HK-2 (cell line): Measurements from ENCODE around the gene DUSP19.
A peak's percentile ranks its signal among the peaks of the same experiment; 100 is the strongest.
"Not testable (repeated sequence)": the region's sequence is repeated elsewhere in the genome, so short reads cannot be mapped to it uniquely, and the experiment has no call there.

Experiments
- DNase-seq: peaks from one replicate; pipeline ENCODE4 v3.0.0-alpha.2; 2018; ENCODE audit not compliant: unreplicated experiment

Gene DUSP19, protein sequence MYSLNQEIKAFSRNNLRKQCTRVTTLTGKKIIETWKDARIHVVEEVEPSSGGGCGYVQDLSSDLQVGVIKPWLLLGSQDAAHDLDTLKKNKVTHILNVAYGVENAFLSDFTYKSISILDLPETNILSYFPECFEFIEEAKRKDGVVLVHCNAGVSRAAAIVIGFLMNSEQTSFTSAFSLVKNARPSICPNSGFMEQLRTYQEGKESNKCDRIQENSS

DNA sequence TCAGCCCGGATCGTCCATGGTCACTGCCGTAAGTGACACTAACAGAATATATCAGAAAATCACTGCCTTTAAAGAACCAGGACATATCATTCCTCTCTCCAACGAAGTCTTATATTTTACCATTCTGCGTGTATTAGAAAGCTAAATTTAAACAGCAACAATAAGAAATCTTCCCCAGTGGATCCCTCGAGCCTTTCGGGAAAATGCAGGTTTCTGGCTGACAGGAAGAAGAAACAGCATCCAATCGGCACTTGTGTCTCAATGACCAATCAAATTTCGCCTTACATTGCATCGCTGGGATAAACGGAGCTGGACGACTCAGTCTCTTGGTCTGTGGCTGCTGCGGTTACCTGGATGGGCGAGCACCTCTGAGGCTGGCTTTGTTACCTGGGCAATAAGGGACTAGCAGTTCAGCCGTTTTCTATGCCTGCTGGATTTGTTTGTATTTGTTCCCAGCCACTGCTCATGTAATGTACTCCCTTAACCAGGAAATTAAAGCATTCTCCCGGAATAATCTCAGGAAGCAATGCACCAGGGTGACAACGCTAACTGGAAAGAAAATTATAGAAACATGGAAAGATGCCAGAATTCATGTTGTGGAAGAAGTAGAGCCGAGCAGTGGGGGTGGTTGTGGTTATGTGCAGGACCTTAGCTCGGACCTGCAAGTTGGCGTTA lies at the start of gene DUSP19:
TSS of gene DUSP19 (plus strand) at position 284 of the 675 bp plus-strand sequence. CDS start at position 471, 187 bp downstream.
- peak; percentile 96 for DNase-seq

DNA sequence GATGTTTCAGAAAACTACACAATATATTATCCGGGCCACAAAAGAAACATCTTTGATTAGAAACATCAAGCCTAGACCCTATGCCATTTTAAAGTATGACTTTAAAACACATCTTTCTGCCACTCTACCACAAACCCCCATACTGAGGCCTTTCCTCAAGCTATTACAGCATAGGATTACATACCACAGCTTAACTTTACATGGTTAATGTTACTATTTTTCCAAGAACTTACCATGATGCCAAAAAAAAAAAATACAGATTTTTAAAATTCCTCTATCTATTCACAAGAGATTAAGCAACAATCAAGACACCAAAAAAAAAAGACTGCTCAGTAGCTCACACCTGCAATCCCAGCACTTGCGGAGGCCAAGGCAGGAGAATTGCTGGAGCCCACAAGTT lies 49.3 kb upstream of the DUSP19 start:
- DNase-seq, result no peak

DNA sequence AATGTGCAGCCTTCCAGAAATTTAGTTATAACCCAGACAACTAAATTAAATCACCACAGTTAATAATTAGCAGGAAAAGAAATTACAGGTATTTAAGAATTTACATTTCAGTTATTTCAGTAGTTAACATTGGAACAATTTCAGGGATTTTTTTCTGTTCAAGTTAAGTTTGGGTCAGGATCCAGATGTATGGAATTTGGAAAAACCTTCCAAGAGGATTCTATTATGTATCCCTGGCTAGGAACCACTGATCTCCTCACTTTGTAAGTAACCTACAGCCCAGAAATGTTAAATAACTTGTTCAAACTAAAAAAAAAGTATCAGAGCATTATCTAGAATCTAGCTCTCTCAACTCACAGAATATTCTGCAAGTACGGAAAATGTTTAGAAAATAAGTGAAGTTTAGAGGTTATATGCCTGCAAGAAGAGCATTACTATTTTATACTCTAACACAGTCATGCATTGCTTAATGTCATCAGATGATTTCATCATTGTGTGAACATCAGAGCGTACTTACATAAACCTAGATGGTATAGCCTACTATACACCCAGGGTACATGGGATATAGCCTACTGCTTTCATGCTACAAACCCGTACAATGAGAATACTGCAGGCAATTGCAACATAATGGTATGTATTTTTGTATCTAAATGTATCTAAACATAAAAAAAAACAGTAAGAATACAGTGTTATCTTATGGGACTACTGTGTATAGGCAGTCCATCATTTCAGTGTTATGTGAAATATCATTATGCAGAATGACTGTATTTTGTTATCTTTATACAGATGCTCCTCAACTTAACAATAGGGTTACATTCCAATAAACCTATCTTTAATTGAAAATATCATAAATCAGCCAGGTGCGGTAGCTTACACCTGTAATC lies 46.4 kb upstream of the DUSP19 start:
- DNase-seq, result no peak

DNA sequence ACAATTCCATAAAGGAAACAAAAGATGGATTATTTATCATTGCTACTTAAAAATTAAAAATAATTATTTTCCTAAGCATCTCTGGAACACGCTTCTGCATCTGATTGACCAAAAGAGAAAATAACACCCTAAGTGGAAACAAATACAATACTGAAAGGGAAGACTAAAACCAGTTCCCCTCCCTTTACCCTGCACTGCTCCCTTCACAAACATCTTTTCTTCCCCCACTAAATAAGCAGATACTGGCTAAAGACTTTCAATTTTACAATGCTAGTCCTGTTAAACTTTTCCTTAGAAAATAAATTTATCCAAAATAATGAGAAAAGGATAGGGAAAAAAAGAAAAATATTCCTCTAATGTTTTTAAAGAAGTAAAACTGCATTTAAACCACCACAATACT lies 44.6 kb upstream of the DUSP19 start:
- DNase-seq, result no peak

DNA sequence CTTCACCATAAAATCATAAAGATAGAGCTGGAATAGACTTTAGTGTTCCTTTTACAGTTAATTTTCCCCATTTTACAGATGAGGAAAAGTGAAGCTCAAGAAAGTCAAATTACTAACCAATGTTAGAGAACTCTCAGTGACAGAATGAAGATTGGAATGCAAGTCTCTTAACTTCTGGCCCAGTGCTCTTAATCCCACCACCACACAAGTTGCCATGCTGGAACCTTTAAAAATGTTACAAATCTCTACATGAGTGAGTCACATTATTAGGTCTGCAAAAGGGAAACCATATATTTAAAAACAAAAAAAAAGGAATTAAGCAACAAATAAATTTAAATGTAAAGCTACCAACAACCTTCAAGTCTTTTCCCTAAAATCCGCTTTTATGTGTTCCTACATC lies 43.7 kb upstream of the DUSP19 start:
- no peak for DNase-seq

DNA sequence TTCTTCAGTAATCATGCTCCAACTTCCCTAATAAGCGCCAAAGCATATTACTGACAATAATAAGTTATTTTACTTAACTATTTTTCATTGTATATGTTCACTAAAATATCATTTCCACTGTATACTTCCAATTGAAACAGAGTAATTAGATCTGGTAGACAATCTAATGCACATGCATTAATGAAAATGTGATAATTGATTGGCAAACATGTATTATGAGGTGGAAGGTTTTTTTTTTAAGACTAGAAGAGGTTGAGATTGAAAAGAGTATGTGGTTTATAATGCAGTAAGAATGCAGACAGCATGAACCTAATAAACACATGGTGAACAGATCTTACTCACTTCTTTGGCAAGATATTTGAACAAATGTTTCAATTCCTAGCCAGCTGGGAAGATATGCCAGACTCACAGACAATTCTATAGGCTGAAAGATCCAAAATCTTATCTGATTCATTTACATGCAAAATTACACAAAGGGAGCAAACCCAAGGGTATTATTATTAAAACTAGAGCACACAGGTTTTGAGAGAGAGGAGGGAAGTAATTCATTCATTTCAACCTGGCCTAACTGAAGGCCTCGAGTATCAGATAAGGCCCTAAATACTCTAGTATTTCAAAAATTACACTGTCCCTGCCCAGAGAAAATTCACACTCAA lies 43.1 kb upstream of the DUSP19 start:
- no peak for DNase-seq

DNA sequence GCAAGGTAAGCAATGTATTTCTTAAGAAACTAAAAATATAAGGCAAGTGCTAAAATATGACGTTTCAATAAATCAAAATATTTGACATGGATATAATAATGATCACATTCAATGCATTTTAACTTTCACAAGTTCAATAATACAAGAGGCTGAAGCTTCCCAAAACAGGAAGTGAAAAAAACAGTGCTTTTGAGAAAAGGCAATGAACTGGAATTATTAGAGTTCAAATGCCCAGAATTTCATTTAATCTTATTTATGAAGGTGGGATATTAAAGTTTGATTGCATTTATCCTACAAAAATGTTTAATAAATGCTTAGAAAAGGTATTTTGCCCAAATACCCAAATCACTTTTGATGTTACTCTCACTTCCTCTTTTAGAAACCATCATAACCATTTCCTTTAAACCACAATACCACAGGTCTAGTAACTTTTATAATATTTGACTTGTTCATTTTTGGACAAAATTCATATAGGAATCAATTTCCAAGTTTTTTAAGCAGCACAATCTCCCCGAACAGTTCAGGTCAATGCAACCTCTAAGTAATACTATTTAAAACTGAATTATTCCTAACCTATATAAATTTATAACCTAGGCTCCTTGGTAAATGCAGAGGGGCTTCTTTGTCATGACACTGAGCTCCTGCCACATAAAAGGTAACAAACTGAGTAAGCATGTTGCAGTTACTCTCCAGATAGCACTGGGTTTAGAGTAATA lies 42.4 kb upstream of the DUSP19 start:
- no peak for DNase-seq

DNA sequence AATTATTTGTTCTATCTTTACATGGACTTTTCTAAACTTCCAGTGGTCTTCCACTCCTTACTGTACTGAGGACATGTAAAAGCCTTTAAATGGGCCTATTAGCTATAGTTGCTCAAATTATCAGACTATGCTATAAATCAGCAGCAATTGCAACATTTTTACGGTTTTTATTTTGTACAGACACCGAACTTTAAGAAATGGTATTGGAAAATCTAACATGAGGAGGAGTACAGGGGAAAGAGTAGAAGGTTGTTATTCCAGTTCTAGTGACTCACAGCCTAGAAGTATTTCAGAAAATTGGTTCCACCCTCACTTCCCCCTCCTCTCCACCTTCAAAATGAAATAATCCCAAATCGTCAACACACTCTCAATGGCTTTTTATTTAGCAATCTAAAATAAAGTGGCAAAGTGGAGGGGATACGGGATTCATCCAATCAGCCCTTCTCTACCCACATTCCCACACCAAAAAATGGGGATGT lies 41.4 kb upstream of the DUSP19 start:
- no peak for DNase-seq

DNA sequence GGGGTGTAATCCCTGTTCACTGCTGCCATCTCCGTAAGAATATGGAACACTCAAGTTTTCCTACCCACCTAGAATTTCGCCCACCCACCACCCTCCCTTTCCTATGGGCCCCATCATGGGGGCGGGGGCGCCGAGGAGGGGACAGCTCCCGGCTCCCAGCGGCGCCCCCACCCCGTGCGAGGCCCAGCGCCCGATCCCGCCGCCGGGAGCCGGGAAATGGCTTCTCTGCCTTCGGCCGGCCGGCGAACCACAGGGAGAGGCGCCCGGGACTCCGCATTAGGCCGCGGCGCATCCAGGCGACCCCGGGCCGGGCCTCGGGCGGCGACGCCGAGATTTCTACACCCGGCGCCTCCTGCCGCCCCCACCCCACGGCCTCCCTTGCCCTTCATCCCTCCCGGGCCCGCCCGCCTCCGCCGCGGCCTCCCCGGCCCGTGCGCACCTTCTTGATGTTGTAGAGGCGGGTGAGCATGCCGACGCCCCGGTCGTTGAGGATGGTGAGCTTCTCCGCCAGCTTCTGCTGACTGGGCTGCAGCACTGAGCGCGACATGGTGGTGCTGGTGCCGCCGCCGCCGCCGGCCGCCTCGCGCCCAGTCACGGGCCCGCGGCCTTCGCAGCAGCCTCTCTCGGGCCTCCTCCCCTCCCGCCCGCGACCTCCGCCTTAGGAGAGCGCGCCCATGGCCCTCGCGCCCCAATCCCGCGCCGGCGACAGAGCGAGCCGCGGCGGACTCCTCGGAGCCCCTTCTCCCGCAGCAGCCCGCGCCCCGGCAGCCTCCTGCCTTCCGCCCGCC lies 40.8 kb upstream of the DUSP19 start:
- no peak for DNase-seq

DNA sequence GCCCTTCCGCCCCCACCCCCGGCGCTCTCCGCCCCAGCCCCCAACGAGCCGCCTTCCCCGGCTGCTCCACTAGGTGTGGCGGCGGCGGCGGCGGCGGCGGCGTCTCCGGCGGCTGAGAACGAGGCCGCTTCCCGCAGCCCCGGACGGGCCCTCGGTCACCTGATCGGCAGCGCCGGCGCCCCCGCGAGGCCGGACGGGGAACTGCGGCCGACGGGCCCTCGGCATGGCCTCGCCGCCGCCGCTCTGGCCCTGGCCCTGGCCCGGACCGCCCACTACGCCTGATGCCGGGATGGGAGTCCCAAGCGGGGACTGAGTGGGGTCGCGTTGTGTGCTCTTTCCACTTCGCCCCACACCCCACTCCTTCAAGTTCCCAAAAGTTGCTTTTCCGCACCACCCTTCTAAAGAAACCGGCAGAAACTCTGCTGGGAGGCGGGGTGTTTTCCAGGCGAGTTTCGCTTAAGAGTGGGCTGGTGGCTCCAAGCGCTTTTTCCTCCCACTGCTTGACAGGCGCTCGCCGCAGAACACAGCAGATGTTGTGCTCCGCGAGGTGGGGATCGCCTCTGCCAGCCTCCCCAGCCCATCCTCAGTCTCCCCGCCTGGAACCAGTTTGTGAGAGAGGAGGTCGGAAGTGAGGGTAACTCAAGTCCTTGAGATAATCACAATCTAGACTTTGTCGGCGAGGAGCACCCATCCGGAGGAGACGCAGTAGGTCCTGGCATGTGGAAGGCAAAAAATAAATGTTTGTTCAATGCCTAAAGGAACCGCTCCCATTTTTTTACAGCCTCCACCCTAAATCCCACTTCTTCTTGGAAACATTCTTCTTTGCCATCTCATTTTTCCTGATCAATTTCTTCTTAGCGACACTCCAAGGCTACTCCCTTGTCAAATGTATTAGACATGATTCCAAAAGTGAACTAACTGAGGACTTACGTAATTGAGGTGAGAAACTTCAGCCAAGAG lies 39.9 kb upstream of the DUSP19 start, which contains the start of gene NCKAP1:
TSS of gene NCKAP1 (minus strand) at position 117 of the 960 bp plus-strand sequence. CDS start 358 bp downstream, outside the sequence.
- DNase-seq, result peak; percentile 96

DNA sequence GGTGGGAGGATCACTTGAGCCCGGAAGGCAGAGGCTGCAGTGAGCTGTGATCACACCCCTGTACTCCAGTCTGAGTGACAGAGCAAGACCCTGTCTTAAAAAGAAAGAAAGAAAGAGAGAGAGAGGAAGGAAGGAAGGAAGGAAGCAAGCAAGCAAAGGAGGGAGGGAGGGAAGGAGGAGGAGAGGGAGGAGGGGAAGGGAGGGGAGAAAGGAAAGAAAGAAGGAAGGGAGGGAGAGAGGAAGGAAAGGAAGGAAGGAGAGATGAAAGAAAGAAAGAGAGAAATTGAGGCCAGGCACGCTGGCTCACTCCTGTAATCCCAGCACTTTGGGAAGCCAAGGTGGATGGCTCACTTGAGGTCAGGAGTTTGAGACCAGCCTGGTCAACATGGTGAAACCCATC lies 37.9 kb upstream of the DUSP19 start:
- no peak for DNase-seq

DNA sequence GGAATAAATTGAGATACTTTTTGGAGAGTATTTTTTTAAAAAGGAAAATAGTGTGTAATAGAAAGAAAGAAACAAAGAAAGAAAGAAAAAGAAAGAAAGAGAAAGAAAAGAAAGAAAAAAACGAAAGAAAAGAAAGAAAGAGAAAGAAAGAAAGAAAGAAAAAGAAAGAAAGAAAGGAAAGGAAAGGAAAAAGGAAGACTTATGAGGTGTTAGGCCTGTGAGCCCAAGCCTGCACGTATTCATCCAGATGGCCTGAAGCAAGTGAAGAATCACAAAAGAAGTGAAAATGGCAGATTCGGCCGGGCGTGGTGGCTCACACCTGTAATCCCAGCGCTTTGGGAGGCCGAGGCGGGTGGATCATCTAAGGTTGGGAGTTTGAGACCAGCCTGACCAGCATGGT lies 35.0 kb upstream of the DUSP19 start:
- DNase-seq, result not testable (repeated sequence)

DNA sequence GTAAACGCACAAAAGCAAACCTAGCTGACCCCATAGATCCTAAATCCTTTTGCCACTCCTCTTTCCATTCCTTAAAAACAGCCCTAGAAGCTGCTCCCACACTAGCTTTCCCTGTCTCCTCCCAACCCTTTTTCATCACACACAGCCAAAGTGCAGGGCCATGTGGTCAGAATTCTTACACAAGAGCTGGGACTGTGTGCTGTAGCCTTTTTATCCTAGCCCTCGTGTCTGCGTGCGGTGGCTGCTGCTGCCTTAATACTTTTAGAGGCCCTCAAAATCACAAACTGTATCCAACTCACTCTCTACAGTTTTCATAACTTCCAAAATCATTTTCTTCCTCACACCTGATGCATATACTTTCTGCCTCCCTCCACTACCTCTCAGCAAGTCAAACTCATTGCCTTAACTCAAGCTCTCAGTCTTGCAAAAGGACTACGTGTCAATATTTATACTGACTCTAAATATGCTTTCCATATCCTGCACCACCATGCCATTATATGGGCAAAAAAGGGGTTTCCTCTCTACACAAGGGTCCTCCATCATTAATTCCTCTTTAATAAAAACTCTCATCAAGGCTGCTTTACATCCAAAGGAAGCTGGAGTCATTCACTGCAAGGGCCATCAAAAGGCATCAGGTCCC lies 30.9 kb upstream of the DUSP19 start:
- not testable (repeated sequence) for DNase-seq

DNA sequence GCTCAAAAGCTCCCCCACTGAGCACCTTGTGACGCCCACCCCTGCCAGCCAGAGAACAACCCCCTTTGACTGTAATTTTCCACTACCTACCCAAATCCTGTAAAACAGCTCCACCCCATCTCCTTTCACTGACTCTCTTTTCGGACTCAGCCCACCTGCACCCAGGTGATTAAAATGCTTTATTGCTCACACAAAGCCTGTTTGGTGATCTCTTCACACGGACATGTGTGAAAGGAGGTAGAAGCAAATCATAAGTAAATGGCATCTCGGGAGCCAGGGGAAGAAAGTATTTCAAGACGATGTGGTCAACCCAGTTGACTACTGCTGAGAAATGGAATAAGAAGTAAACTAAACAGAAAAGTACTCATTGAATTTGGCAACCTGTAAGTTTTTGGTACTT lies 29.1 kb upstream of the DUSP19 start:
- no peak for DNase-seq

DNA sequence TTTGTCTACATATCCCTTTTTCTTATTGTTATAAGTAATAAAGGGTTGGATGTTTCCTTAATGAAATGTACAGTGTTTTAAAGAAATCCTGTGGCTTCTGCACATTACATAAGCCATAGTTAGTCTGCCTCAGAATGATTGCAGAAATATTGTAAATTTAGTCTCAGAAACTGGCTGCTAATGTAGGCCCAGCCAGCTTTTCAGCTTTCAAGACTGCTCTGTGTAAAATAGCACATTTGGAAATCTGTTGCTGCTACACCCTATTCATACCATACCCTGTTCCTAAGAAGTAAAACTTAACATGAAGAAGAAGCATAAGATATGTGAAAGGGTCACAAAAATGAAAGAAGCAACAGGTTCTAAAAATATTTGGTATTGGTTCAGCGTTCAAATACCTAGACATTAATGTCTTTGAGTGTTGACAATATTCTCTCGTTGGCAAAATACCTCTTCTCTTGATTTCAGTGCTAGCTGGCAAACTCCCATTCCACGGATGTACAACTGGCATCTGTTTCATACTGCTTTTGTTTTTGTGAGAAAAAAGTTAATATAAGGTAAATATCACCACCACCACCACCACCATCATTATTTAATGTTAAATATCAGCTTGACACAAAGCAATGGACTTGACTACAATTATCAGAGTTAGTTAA lies 21.1 kb upstream of the DUSP19 start:
- DNase-seq, result no peak

DNA sequence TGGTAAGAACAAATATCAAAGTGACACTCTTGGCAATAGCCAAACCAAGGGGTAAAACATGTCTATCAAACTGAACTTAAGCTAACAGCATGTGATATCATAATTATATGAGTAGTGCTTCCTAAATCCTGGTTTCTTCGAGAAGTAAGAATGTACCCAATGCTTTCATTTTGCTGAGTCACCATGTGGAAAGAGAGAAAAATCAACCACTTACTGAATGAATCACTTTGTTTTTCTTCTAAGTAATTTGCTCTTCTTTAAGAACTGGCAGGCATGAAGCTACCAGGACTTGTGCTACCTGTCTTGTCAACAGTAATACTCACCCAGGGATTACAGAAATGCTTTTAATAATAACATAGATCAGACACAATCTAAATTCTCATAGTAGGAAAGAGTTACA lies 19.0 kb upstream of the DUSP19 start:
- no peak for DNase-seq

DNA sequence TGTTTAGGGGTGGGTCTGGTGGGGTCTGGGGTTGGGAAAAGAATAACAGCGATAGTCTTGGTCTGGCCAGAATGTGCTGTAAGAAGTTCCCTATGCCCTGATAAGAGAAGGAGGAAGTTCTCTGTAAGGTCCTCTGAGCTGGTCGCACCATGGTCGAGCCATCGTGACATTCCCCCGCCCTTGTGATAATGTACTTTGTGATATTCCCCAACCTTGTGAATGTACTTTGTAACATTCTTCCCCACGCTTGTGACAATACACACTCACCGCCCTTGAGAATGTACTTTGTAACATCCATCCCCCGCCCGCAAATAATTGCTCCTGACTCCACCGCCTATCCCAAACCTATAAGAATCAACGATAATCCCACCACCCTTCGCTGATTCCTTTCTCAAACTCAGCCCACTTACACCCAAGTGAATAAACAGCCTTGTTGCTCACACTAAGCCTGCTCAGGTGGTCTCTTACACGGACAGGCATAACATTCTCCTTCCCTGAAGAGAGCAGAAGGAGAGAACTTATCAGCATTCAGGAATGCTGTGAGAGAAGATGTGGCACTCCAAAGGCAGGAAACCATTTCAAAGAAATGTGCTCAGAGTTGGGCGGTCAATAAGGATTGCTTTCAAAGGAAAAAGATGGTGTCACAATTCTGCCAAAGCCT lies 17.8 kb upstream of the DUSP19 start:
- DNase-seq, result no peak

DNA sequence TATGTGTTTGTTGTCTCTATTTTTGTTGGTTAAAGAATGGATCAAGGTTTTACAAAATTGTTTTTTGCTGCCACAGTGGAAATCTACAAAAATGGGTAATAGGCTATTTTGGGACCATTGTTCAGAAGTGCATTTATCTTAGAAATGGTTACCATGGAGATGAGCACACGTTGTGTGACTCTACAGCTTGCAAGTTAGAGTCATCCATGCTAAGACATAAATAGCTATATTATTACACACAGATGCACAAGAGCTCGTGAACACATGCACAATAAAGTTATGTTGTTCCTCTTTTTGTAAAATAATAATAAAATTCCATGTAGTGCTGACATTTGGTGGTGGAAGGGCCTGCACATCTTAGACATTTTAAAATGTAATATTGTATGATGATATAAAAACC lies 15.5 kb upstream of the DUSP19 start:
- DNase-seq, result no peak
